ENCODE data around the gene C6orf15. TPM values are rescaled to one million over a fixed set of nuclear protein-coding genes. Genes with fewer than 3 reads are reported as not detected.

C6orf15 gene
- total RNA-seq, 1 experiment from 2014 or later, result not detected

DNA sequence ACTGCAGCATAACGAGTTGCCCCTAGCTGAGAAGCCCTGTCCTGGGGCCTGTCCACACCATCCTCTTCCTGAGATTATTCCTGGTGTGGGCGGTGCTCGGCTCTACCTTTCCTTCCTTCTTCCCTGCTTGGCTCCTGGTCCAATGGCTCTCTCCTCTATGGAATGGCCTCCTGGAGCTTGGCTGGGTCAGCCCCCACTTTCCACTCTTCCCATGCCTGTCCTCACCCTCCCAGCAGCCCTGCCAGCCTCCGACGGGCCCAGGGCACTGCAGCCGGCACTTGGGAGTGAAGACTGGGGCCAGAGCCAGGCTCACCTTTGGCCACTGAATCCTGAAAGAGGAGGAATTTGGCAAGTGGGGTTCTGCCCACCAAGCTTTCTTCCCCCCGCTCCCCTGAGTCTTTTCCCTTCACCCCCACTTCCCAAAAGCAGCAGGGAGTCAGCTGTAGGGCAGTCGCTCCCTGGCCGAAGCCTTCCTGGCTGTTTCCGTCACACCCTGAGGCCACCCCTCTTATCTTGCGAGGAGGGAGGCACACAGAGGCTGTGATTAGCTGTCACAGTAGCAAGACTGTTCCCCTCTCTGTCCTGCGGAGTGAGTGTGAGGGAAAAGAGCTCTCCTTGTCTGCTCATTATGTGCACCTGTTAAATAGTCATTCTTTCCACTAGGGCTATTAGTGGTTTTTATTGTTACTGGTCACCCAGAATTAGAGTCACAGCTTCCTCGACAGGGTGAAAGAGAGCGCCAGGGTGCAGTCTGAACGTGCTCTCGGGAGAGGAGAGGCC is 14.2 kb upstream of the C6orf15 start:
- ChIA-PET RAD21 (ENCODE audit: low non-redundant PET in 1 of 2, low total read pairs in 2 of 2, uncharacterized antibody in 2 of 2, unreplicated experiment in 2 of 2) (no interaction called here), CTCF (interaction anchor here (0.7 to 1.3 kb wide), 3 partner anchors 12 to 84 kb away, joined by 3 read pairs; partner anchors contain the start of gene PSORS1C1), POLR2A (interaction anchor here (1.4 to 1.6 kb wide), 2 partner anchors 10 to 12 kb away, joined by 4 to 5 read pairs; partner anchors contain the start of gene PSORS1C1)
- Histone ChIP-seq H3K79me2 (ENCODE audit: insufficient read depth, low read length) (no peaks in the 10 kb centered on the region), H3K9me2 (ENCODE audit: insufficient read depth) (no peaks in the 10 kb centered on the region), H3K4me2 (ENCODE audit: low read length) (no peak overlapping the region), H3K9me3 (ENCODE audit: control insufficient read depth in 1 of 2, insufficient read depth in 1 of 2, low read depth in 1 of 2, low read length in 2 of 2) (no peaks in the 10 kb centered on the region), H3K9ac (ENCODE audit: low read length) (no peak overlapping the region), H3K27me3 (ENCODE audit: insufficient read depth, low read length) (no peaks in the 10 kb centered on the region), H2AFZ (ENCODE audit: low read depth, low read length, poor library complexity, severe bottlenecking) (no peak overlapping the region), H4K20me1 (ENCODE audit: insufficient read depth) (no peaks in the 10 kb centered on the region), H3K4me1 (ENCODE audit: control insufficient read depth in 1 of 2, insufficient read depth in 2 of 2, low read length in 2 of 2) (peaks cover 41 to 55% of the 10 kb centered on the region in 2 experiments), H3K4me3 (replicated peaks in 1 of 2; ENCODE audit: low read depth in 1 of 2, low read length in 2 of 2) (no peak overlapping the region), H3K36me3 (ENCODE audit: control insufficient read depth in 1 of 2, insufficient read depth in 2 of 2, low read length in 2 of 2) (no peaks in the 10 kb centered on the region), H3K27ac (ENCODE audit: low read depth, low read length) (no peak overlapping the region)
- DNase-seq (ENCODE audit: low read depth, low spot score), result no peak
- TF ChIP-seq ZFX (IDR thresholded peaks at IDR 0.05) (no peak), POLR2AphosphoS5 (IDR thresholded peaks at IDR 0.05; ENCODE audit: low read depth, low read length) (no peak), SRF (IDR thresholded peaks at IDR 0.05; ENCODE audit: low read depth) (no peak), SP1 (IDR thresholded peaks at IDR 0.05; ENCODE audit: low read depth) (no peak), EGR1 (IDR thresholded peaks at IDR 0.05; ENCODE audit: low read depth) (no peak), EZH2phosphoT487 (IDR thresholded peaks at IDR 0.05; ENCODE audit: borderline replicate concordance) (no peak), YY1 (IDR thresholded peaks at IDR 0.05; ENCODE audit: extremely low read depth, insufficient replicate concordance, low read depth, low read length) (no peak), CBX3 (IDR thresholded peaks at IDR 0.05; ENCODE audit: low read depth) (no peak), FOSL1 (IDR thresholded peaks at IDR 0.05; ENCODE audit: low read depth) (no peak), TCF7L2 (IDR thresholded peaks at IDR 0.05; ENCODE audit: borderline replicate concordance, extremely low read depth, insufficient read depth, insufficient read length) (no peak), RAD21 (IDR thresholded peaks at IDR 0.05; ENCODE audit: low read depth) (no peak)
- TF ChIP-seq, protein P1, sequence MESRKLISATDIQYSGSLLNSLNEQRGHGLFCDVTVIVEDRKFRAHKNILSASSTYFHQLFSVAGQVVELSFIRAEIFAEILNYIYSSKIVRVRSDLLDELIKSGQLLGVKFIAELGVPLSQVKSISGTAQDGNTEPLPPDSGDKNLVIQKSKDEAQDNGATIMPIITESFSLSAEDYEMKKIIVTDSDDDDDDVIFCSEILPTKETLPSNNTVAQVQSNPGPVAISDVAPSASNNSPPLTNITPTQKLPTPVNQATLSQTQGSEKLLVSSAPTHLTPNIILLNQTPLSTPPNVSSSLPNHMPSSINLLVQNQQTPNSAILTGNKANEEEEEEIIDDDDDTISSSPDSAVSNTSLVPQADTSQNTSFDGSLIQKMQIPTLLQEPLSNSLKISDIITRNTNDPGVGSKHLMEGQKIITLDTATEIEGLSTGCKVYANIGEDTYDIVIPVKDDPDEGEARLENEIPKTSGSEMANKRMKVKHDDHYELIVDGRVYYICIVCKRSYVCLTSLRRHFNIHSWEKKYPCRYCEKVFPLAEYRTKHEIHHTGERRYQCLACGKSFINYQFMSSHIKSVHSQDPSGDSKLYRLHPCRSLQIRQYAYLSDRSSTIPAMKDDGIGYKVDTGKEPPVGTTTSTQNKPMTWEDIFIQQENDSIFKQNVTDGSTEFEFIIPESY (IDR thresholded peaks at IDR 0.05; ENCODE audit: extremely low read depth, insufficient replicate concordance, low read length), result no peak
- TF ChIP-seq, protein P2, sequence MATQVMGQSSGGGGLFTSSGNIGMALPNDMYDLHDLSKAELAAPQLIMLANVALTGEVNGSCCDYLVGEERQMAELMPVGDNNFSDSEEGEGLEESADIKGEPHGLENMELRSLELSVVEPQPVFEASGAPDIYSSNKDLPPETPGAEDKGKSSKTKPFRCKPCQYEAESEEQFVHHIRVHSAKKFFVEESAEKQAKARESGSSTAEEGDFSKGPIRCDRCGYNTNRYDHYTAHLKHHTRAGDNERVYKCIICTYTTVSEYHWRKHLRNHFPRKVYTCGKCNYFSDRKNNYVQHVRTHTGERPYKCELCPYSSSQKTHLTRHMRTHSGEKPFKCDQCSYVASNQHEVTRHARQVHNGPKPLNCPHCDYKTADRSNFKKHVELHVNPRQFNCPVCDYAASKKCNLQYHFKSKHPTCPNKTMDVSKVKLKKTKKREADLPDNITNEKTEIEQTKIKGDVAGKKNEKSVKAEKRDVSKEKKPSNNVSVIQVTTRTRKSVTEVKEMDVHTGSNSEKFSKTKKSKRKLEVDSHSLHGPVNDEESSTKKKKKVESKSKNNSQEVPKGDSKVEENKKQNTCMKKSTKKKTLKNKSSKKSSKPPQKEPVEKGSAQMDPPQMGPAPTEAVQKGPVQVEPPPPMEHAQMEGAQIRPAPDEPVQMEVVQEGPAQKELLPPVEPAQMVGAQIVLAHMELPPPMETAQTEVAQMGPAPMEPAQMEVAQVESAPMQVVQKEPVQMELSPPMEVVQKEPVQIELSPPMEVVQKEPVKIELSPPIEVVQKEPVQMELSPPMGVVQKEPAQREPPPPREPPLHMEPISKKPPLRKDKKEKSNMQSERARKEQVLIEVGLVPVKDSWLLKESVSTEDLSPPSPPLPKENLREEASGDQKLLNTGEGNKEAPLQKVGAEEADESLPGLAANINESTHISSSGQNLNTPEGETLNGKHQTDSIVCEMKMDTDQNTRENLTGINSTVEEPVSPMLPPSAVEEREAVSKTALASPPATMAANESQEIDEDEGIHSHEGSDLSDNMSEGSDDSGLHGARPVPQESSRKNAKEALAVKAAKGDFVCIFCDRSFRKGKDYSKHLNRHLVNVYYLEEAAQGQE (IDR thresholded peaks at IDR 0.05; ENCODE audit: low read depth), result no peak
- TF ChIP-seq, protein P3, sequence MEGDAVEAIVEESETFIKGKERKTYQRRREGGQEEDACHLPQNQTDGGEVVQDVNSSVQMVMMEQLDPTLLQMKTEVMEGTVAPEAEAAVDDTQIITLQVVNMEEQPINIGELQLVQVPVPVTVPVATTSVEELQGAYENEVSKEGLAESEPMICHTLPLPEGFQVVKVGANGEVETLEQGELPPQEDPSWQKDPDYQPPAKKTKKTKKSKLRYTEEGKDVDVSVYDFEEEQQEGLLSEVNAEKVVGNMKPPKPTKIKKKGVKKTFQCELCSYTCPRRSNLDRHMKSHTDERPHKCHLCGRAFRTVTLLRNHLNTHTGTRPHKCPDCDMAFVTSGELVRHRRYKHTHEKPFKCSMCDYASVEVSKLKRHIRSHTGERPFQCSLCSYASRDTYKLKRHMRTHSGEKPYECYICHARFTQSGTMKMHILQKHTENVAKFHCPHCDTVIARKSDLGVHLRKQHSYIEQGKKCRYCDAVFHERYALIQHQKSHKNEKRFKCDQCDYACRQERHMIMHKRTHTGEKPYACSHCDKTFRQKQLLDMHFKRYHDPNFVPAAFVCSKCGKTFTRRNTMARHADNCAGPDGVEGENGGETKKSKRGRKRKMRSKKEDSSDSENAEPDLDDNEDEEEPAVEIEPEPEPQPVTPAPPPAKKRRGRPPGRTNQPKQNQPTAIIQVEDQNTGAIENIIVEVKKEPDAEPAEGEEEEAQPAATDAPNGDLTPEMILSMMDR (IDR thresholded peaks at IDR 0.05 in 2 of 3, conservative IDR thresholded peaks at IDR 0.05 in 1 of 3; ENCODE audit: borderline replicate concordance in 1 of 3, insufficient read depth in 1 of 3, low read depth in 2 of 3, low read length in 2 of 3), result no peak
- no peak for ATAC-seq
- BruUV-seq (replicated peaks), result no TSS peak
- intact Hi-C loops (cut with micrococcal nuclease), result no loop called here
